Fibroblast of skin of left quadriceps (primary cell): ENCODE measurements around the gene TDRD12.
"Not testable (repeated sequence)": the region's sequence is repeated elsewhere in the genome, so short reads cannot be mapped to it uniquely, and the experiment has no call there.

Experiments used
- DNase-seq, 2 experiments: peaks; one replicate each; pipeline ENCODE4 v3.0.0-alpha.2; 2013; ENCODE audit warnings: low read depth in 2 of 2

Gene TDRD12

GRCh38 chr19:32866564-32867265 lies 147.1 kb downstream of the TDRD12 start:
- no peak for DNase-seq

DNA sequence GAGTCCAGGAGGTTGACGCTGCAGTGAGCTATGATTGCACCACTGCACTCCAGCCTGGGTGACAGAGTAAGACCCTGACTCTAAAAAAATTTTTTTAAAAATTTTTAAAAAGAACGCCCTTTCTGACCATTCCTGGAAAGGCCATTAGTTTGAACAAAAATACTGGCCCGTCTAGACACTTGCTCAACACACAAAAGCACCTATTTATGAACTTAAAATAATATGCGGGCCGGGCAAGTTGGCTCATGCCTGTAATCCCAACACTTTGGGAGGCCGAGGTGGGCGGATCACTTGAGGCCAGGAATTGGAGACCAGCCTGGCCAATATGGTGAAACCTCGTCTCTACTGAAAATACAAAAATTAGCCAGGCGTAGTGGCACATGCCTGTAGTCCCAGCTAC lies 147.9 kb downstream of the TDRD12 start:
- not testable (repeated sequence) for DNase-seq

DNA sequence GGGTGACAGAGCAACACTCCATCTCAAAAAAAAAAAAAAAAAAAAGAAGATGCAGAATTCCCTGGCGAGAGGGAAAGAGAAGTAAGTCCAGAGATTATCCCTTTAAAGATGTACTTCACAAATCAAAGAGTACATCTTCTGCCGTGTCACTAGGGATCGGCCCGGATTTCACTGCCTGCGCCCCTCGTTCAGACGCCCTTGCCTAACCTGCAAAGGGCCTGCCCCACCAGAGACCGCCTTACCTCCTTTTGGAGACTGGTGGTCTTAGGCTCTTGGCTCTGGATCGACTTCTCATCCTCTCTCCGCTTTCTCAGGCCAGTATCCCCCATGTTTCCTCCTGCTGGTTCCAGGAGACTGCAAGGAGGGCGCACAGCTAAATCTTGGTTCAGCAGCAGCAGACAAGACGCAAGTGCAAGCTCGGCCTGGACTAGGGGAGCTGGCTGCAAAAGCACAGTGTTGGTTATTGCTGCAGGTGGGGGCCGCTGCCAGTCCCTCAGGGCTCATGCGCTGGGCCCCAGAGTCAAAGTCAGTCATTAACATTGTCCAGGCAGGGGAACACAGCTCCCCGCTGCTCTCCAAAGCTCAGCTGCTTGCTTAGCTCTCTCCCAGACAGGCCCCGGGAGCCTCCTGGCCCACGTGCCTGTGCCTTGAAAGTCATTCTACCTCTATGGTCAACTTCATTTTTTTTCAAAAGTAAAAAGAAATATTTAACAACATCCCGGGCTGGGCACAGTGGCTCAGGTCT lies 148.8 kb downstream of the TDRD12 start:
- DNase-seq: no peak

DNA sequence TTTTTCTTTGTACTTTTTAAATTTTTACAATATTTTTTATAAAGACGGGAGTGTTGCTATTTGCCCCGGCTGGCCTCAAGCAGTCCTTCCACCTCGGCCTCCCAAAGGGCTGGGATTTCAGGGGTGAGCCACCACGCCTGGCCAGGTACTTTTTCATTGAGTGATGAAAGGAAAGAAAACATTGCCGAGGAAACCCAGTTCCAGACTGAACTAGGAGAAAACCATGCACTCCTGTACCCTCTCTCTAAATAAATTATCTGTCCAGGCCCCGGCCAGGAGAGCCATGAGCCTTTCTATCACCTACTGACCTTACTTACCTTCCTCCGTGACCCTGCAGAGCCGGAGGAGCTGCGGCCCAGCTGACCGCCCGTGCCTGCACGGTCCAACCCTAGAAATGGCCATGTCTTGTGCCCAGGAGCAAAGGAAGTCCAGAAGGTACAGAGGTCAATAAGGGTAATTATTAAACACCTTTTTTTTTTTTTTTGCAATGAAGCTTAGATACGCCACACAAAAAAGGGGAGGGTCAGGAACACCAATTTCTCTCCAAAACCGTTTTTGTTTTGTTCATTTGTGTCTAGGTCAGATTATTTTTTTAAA lies 149.9 kb downstream of the TDRD12 start, which contains the start of gene SLC7A9:
Gene SLC7A9, minus strand, starts transcription at position 399 of the 597 bp plus-strand sequence. CDS start 1,233 bp downstream, outside the sequence.
- DNase-seq: no peak

DNA sequence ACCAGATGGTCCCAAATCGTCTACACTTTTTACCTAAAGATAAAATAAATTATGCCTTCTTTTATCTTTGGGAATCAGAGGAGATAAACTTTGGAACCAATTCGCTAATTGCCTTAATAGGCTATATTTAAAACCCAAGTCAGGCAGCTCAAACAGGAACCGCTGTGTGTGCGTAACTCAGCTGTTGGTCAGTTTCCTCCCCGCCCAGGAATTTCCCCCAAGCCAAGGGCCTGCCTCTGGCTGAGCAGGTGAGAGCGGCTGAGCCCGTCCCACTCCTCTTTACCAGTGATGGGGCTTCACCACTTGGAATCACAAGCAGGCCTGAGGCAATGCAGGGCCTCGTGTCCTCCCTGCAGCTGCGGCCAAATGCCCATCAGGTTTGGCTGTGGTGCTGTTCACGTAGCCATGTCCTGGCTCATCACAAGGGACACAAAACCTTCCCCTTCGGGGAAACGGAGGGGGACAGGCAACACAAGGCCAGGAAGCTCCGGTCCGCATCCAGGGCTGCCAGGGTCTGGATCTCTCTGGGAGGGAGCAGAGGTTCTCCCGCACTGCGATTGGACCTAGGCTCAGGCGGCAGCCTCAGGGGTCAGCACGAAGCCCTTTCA lies 150.5 kb downstream of the TDRD12 start:
- DNase-seq: no peak

DNA sequence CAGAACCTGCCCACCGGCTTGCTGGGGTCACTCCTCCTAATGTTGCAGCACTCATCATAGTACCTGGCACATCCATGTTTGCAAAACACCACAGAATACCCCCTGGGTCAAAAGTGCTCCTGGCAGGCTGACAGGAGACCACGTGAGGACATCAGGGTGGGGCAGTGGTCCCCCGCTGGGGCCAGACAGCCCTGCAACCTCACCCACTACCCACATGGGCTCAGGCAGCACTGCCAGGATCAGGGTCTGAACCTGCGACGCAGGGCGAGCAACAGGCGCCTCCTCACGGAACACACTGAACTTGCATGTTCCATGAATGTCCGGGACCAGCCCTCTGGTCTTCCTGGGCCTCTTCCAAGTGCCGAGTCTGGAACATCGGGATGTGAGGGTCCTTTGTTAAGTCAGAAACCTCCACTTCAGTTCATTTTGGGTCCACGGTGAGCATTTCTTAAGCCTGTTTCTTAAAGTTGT lies 151.4 kb downstream of the TDRD12 start:
- DNase-seq: no peak

DNA sequence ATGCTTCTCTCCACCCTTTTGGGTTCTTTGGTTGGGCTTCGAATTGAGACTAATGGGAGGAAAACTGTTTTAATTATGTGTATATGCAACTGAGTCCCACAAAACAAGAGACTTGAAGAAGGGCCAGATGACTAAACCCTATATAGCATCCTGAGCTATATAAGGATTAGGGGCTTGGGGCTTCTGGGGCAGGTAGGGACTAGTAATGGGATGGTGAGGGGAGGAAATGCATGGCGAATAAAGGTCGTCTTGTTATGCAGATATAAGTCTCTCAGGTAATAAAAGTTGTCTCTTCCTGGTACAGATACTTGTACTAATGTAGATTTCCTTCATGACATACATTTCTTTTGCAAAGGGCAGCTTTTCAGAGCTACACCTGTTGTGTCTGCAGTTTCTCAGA lies 152.8 kb downstream of the TDRD12 start:
- no peak for DNase-seq

GRCh38 chr19:32873247-32873959 lies 153.8 kb downstream of the TDRD12 start:
- DNase-seq: no peak

- DNase-seq: no peak
Measured at GRCh38 chr19:32874605-32875004, 155.0 kb downstream of the TDRD12 start.

DNA sequence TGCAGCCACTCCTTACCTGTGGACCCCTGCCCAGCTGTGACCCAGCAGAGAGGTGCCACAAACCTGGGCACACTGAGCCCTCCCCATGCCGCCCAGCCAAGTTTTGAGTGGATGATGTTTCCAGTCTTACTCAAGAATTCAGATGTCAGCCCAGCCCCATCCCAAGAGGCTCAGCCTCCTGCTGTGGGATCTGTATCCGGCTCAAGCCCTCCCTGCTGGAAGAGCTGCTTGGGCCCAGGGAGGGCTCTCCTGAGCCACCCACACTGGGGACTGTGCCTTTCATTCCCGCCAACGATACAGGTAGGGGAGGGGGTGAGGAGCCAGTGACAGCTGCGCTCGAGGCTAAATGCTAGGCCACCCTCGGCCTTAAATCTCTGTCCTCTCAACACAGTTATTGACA lies 155.9 kb downstream of the TDRD12 start:
- DNase-seq: no peak

DNA sequence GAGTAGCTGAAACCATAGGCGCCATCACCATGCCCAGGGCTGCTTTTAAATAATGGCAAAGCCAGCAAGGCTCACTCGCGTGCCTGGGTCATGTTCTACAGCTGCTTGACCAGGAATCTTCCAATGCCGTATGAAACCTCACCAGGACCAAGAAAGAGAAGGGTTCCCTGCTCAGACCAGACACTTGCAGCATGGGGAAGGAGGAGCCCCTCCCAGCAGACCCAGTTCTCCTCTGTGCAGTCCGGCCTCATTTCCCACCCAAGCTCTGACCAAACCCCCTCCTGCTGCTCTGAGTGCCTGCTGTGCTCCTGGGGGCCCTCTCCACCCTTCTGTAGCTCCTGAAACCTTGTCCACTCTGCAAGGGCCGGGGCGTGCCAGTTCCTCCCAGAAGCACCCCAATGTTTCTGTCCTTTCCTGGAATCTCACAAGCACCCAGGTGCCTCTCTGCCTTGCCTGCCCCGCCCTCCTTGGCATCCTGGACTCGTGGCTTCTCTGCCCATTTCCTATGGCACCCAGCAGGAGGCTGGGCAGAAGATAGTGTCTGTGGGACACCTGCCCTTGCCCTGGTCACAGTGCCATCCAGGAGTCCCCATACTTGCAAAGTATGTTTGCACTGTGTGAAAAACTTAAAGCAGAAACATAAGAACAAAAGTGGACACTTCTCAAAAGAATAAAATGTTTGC lies 156.8 kb downstream of the TDRD12 start:
- no peak for DNase-seq

DNA sequence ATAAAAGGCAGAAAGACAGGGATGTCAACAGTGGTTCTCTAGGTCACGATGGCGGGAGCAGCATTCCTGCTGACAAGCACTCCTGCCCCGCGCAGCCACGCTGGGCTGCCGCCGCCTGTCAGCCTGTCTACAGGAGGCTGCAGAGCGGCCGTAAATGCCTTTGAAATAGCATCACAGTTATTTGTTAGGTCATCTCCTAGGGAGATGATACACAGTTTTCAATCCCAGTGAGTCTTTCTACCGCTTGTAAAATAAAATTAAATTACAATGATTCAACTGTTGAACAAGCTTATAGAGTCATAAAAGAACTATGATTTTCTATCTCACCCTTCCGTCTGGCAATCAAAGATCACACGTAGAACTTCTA lies 157.3 kb downstream of the TDRD12 start:
- DNase-seq: peak; percentile 17 to 18
